Measurements from ENCODE around the gene CAPN10.

CAPN10 gene

GRCh38 chr2:240568678-240569522 lies 17.6 kb upstream of the CAPN10 start:
- Histone ChIP-seq H3K4me3 (ENCODE audit: low read length) (peak overlapping the region; percentile 30), H2BK15ac (replicated peaks; ENCODE audit: low read depth) (no peak overlapping the region), H2AK5ac (ENCODE audit: low read length) (no peak overlapping the region), H3K27ac (ENCODE audit: low read depth, low read length) (no peak overlapping the region), H3K4me2 (ENCODE audit: low read length) (peak overlapping the region; percentile 57), H3K79me1 (ENCODE audit: low read length) (no peaks in the 10 kb centered on the region), H3K27me3 (ENCODE audit: insufficient read depth, low read length, poor library complexity) (no peaks in the 10 kb centered on the region), H4K8ac (ENCODE audit: low read depth, low read length) (no peak overlapping the region), H3K9ac (ENCODE audit: low read length) (peak overlapping the region; percentile 75), H3K23ac (ENCODE audit: low read length) (peak overlapping the region; percentile 89), H3K79me2 (ENCODE audit: control insufficient read depth, insufficient read depth, low read length) (no peaks in the 10 kb centered on the region), H2BK120ac (ENCODE audit: low read depth, low read length) (no peak overlapping the region), H2BK5ac (ENCODE audit: low read length) (no peak overlapping the region), H3K36me3 (ENCODE audit: control insufficient read depth, insufficient read depth, low read length) (no peaks in the 10 kb centered on the region), H3K4me1 (ENCODE audit: control insufficient read depth, low read depth, low read length) (no peaks in the 10 kb centered on the region), H3K4ac (ENCODE audit: low read depth, low read length) (no peak overlapping the region), H3K18ac (ENCODE audit: low read length) (peak overlapping the region; percentile 16), H3K56ac (ENCODE audit: low read length) (peak overlapping the region; percentile 86), H4K5ac (ENCODE audit: low read length) (no peak overlapping the region)
- WGBS (ENCODE audit: extremely low coverage, insufficient coverage, low lambda C conversion rate), result no CpG with 5 or more reads among the region's 93 CpGs
- DNase-seq, result no peak

- peak overlapping the region; percentile 89 for H3K23ac ChIP-seq (ENCODE audit: low read length)
- DNase-seq, result no peak
- peak overlapping the region; percentile 57 for H3K4me2 ChIP-seq (ENCODE audit: low read length)
- H3K36me3 ChIP-seq (ENCODE audit: control insufficient read depth, insufficient read depth, low read length), result no peaks in the 10 kb centered on the region
- H3K4me1 ChIP-seq (ENCODE audit: control insufficient read depth, low read depth, low read length), result no peaks in the 10 kb centered on the region
- H3K9ac ChIP-seq (ENCODE audit: low read length), result peak overlapping the region; percentile 75
- no CpG with 5 or more reads among the region's 9 CpGs for WGBS (ENCODE audit: extremely low coverage, insufficient coverage, low lambda C conversion rate)
- peak overlapping the region; percentile 86 for H3K56ac ChIP-seq (ENCODE audit: low read length)
- no peak overlapping the region for H2BK5ac ChIP-seq (ENCODE audit: low read length)
- H3K79me2 ChIP-seq (ENCODE audit: control insufficient read depth, insufficient read depth, low read length), result no peaks in the 10 kb centered on the region
- H3K4me3 ChIP-seq (ENCODE audit: low read length), result no peak overlapping the region
- H4K8ac ChIP-seq (ENCODE audit: low read depth, low read length), result no peak overlapping the region
- no peak overlapping the region for H2AK5ac ChIP-seq (ENCODE audit: low read length)
- H3K4ac ChIP-seq (ENCODE audit: low read depth, low read length), result no peak overlapping the region
- H3K27me3 ChIP-seq (ENCODE audit: insufficient read depth, low read length, poor library complexity), result no peaks in the 10 kb centered on the region
- no peak overlapping the region for H3K27ac ChIP-seq (ENCODE audit: low read depth, low read length)
- H2BK120ac ChIP-seq (ENCODE audit: low read depth, low read length), result no peak overlapping the region
- no peak overlapping the region for H3K18ac ChIP-seq (ENCODE audit: low read length)
- H3K79me1 ChIP-seq (ENCODE audit: low read length), result no peaks in the 10 kb centered on the region
- H4K5ac ChIP-seq (ENCODE audit: low read length), result no peak overlapping the region
- no peak overlapping the region for H2BK15ac ChIP-seq (replicated peaks; ENCODE audit: low read depth)
Measured at GRCh38 chr2:240569523-240569997, 17.0 kb upstream of the CAPN10 start.

GRCh38 chr2:240569998-240570530 lies 16.5 kb upstream of the CAPN10 start:
- H2BK120ac ChIP-seq (ENCODE audit: low read depth, low read length), result no peak overlapping the region
- H3K79me2 ChIP-seq (ENCODE audit: control insufficient read depth, insufficient read depth, low read length), result no peaks in the 10 kb centered on the region
- no peaks in the 10 kb centered on the region for H3K79me1 ChIP-seq (ENCODE audit: low read length)
- H3K36me3 ChIP-seq (ENCODE audit: control insufficient read depth, insufficient read depth, low read length), result no peaks in the 10 kb centered on the region
- no peak overlapping the region for H3K4me3 ChIP-seq (ENCODE audit: low read length)
- H2BK5ac ChIP-seq (ENCODE audit: low read length), result no peak overlapping the region
- no peak for DNase-seq
- no peak overlapping the region for H3K4me2 ChIP-seq (ENCODE audit: low read length)
- no peak overlapping the region for H3K4ac ChIP-seq (ENCODE audit: low read depth, low read length)
- H2BK15ac ChIP-seq (replicated peaks; ENCODE audit: low read depth), result no peak overlapping the region
- no peak overlapping the region for H3K56ac ChIP-seq (ENCODE audit: low read length)
- no peak overlapping the region for H3K18ac ChIP-seq (ENCODE audit: low read length)
- no peak overlapping the region for H2AK5ac ChIP-seq (ENCODE audit: low read length)
- H3K27me3 ChIP-seq (ENCODE audit: insufficient read depth, low read length, poor library complexity), result no peaks in the 10 kb centered on the region
- no peak overlapping the region for H4K8ac ChIP-seq (ENCODE audit: low read depth, low read length)
- H3K23ac ChIP-seq (ENCODE audit: low read length), result no peak overlapping the region
- WGBS (ENCODE audit: extremely low coverage, insufficient coverage, low lambda C conversion rate), result no CpG with 5 or more reads among the region's 15 CpGs
- H4K5ac ChIP-seq (ENCODE audit: low read length), result no peak overlapping the region
- H3K4me1 ChIP-seq (ENCODE audit: control insufficient read depth, low read depth, low read length), result no peaks in the 10 kb centered on the region
- H3K27ac ChIP-seq (ENCODE audit: low read depth, low read length), result no peak overlapping the region
- H3K9ac ChIP-seq (ENCODE audit: low read length), result no peak overlapping the region

- H3K79me1 ChIP-seq (ENCODE audit: low read length), result no peaks in the 10 kb centered on the region
- no peak overlapping the region for H3K23ac ChIP-seq (ENCODE audit: low read length)
- H3K18ac ChIP-seq (ENCODE audit: low read length), result no peak overlapping the region
- H3K27ac ChIP-seq (ENCODE audit: low read depth, low read length), result no peak overlapping the region
- H4K5ac ChIP-seq (ENCODE audit: low read length), result no peak overlapping the region
- no peak overlapping the region for H3K4me3 ChIP-seq (ENCODE audit: low read length)
- no CpG with 5 or more reads among the region's 11 CpGs for WGBS (ENCODE audit: extremely low coverage, insufficient coverage, low lambda C conversion rate)
- no peak overlapping the region for H2BK15ac ChIP-seq (replicated peaks; ENCODE audit: low read depth)
- H3K4me2 ChIP-seq (ENCODE audit: low read length), result no peak overlapping the region
- H2BK5ac ChIP-seq (ENCODE audit: low read length), result no peak overlapping the region
- H3K4ac ChIP-seq (ENCODE audit: low read depth, low read length), result no peak overlapping the region
- H3K79me2 ChIP-seq (ENCODE audit: control insufficient read depth, insufficient read depth, low read length), result no peaks in the 10 kb centered on the region
- no peaks in the 10 kb centered on the region for H3K4me1 ChIP-seq (ENCODE audit: control insufficient read depth, low read depth, low read length)
- no peaks in the 10 kb centered on the region for H3K36me3 ChIP-seq (ENCODE audit: control insufficient read depth, insufficient read depth, low read length)
- H2BK120ac ChIP-seq (ENCODE audit: low read depth, low read length), result no peak overlapping the region
- H2AK5ac ChIP-seq (ENCODE audit: low read length), result no peak overlapping the region
- DNase-seq, result no peak
- H3K56ac ChIP-seq (ENCODE audit: low read length), result peak overlapping the region; percentile 7
- no peak overlapping the region for H3K9ac ChIP-seq (ENCODE audit: low read length)
- H4K8ac ChIP-seq (ENCODE audit: low read depth, low read length), result no peak overlapping the region
- H3K27me3 ChIP-seq (ENCODE audit: insufficient read depth, low read length, poor library complexity), result no peaks in the 10 kb centered on the region
Measured at GRCh38 chr2:240570531-240571313, 15.8 kb upstream of the CAPN10 start.

- Histone ChIP-seq H3K79me1 (ENCODE audit: low read length) (no peaks in the 10 kb centered on the region), H3K27me3 (ENCODE audit: insufficient read depth, low read length, poor library complexity) (no peaks in the 10 kb centered on the region), H3K4me3 (ENCODE audit: low read length) (no peak overlapping the region), H2BK120ac (ENCODE audit: low read depth, low read length) (no peak overlapping the region), H2BK15ac (replicated peaks; ENCODE audit: low read depth) (no peak overlapping the region), H3K9ac (ENCODE audit: low read length) (no peak overlapping the region), H3K23ac (ENCODE audit: low read length) (no peak overlapping the region), H4K8ac (ENCODE audit: low read depth, low read length) (no peak overlapping the region), H3K79me2 (ENCODE audit: control insufficient read depth, insufficient read depth, low read length) (no peaks in the 10 kb centered on the region), H2AK5ac (ENCODE audit: low read length) (no peak overlapping the region), H3K18ac (ENCODE audit: low read length) (no peak overlapping the region), H3K4me2 (ENCODE audit: low read length) (no peak overlapping the region), H3K4ac (ENCODE audit: low read depth, low read length) (no peak overlapping the region), H4K5ac (ENCODE audit: low read length) (no peak overlapping the region), H2BK5ac (ENCODE audit: low read length) (no peak overlapping the region), H3K27ac (ENCODE audit: low read depth, low read length) (no peak overlapping the region), H3K36me3 (ENCODE audit: control insufficient read depth, insufficient read depth, low read length) (no peaks in the 10 kb centered on the region), H3K4me1 (ENCODE audit: control insufficient read depth, low read depth, low read length) (no peaks in the 10 kb centered on the region), H3K56ac (ENCODE audit: low read length) (no peak overlapping the region)
- no peak for DNase-seq
- WGBS (ENCODE audit: extremely low coverage, insufficient coverage, low lambda C conversion rate), result no CpG with 5 or more reads among the region's 18 CpGs
Measured at GRCh38 chr2:240571314-240571973, 15.1 kb upstream of the CAPN10 start.
